ENCODE results near the gene PREPL.

DNA sequence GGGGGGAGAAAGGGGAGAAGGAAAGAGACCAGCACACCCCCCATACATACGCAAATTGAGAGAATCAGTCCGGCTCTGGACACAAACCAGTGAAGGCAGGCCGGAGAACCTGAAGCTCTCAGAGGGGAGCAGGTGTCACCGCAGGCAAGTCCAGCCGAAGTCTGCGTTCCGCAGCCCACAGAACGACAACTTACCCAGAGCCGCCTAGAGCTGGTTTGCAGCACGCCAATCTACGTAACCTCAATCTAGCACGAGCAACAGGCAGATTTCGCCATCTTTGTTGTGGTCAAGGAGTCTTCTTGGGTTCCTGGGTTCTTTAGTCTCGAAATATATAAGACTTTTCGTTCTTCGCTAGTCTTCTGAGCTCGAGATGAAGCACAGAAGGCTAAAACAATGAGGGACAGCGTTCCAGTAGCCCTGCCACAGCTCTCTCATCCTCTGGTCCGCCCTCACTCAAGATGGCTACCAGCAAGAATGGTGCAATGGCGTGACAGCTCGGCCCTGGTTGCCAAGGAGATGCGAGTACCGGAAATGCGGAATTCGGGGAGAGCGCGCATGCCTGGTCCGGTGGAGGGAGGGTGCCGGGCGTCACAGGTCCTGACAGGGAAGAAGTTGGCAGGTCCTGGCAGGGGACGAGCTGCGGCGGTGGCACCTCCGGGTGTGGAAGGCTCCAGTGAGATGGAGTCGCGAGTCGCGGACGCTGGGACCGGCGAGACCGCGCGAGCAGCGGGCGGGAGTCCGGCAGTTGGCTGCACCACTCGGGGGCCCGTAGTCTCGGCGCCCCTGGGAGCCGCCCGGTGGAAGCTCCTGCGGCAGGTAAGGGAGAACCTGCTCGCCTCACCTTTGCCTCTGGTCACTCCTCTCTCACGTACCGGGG, at the start of gene PREPL, which contains the start of gene CAMKMT:
- TF ChIP-seq POLR2AphosphoS5 (IDR thresholded peaks at IDR 0.05) (peak; percentile 75 to 90 (median 87)), CTCF (IDR thresholded peaks at IDR 0.05) (peak in 2 of 5 experiments; percentile 12 to 24)
